ENCODE measurements around the gene ARHGEF16.

The ARHGEF16 gene

DNA sequence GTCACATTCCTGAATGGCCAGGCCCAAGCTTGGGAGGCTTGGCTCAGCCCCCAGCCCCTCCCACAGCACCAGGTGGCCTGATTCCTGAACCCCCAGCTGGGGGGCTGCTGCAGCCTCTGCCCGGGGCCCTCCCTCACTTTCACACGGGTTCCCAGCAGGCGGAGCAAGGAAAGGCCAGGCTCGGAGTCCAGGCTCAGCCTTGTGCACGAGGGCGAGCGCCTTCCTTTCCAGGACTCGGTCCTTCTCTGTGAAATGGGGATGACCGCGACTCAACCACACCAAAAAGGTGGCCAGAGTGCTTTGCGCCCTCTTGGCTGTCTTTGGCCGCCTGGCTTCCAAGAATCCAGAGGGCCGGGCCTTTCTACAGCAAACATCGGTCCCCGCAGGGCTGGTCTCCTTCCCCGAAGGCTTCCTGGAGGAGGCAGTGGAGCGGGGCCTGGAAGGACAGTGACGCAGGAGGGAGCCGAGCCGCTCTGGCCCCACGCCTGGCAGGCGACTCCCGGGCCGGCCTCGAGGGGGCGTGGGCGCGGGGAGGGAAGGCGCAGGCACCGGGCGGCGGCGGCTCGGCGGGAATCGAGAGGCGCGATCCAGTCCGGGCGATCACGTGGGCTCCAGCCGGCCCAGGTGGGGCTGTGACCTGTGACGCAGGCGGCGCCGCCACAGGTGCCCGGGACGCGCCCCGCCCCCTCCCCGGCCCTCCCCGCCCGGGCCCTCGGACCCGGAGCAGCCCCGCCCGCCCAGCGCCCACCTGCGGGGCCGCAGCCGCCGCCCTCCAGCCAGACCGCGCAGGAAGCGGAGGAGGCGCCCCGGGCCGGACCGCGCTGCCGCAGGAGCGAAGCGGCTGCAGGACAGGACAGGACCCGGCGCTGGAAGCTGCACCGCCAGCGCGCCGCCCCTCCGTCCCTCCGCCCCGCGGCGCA is at the start of gene ARHGEF16:
TSS of gene ARHGEF16 (plus strand) at position 775 of the 920 bp plus-strand sequence. CDS start 8,420 bp downstream, outside the sequence.
- Histone ChIP-seq H3K4me3 (peak within 1 kb of the TSS; percentile 38 to 50), H3K36me3 (no peaks in the 10 kb centered on the region), H3K4me1 (peaks cover 0 to 30% (median 17%) of the 10 kb centered on the region in 4 donors), H3K9me3 (no peaks in the 10 kb centered on the region), H3K27ac (no peak within 1 kb of the TSS), H3K27me3 (peaks cover 0 to 52% of the 10 kb centered on the region in 2 donors)
- peak; percentile 21 to 22 for TF ChIP-seq CTCF (IDR thresholded peaks at IDR 0.05)
- DNase-seq: no peak
- intact Hi-C loops (cut with DNase I; ENCODE audit: low total_unique reads): loop anchor here (2.0 to 10.0 kb wide), 3 partner anchors 31 to 271 kb away; no protein-coding TSS in a partner anchor

- no peak overlapping the region for H3K4me3 ChIP-seq
- H3K9me3 ChIP-seq: no peaks in the 10 kb centered on the region
- peaks cover 19 to 34% (median 33%) of the 10 kb centered on the region in 3 donors for H3K36me3 ChIP-seq
- DNase-seq: no peak
- H3K27ac ChIP-seq: peak overlapping the region in 1 of 2 donors; percentile 70
- peaks cover 0 to 48% (median 23%) of the 10 kb centered on the region in 4 donors for H3K4me1 ChIP-seq
- intact Hi-C loops (cut with DNase I; ENCODE audit: low total_unique reads): loop anchor here (5.0 kb wide), 1 partner anchor 338 kb away; the partner anchor contains the start of gene PRDM16
- TF ChIP-seq CTCF (IDR thresholded peaks at IDR 0.05): no peak
- no peaks in the 10 kb centered on the region for H3K27me3 ChIP-seq
Observed at GRCh38 chr1:3404801-3405200, 49.7 kb upstream of the ARHGEF16 start.

- no peak overlapping the region for H3K27ac ChIP-seq
- no peak for DNase-seq
- peaks cover 19 to 34% (median 33%) of the 10 kb centered on the region in 3 donors for H3K36me3 ChIP-seq
- intact Hi-C loops (cut with DNase I; ENCODE audit: low total_unique reads): loop anchor here (5.0 kb wide), 1 partner anchor 338 kb away; the partner anchor contains the start of gene PRDM16
- no peak for TF ChIP-seq CTCF (IDR thresholded peaks at IDR 0.05)
- no peaks in the 10 kb centered on the region for H3K27me3 ChIP-seq
- H3K4me3 ChIP-seq: no peak overlapping the region
- no peaks in the 10 kb centered on the region for H3K9me3 ChIP-seq
- peaks cover 0 to 43% (median 19%) of the 10 kb centered on the region in 4 donors for H3K4me1 ChIP-seq
Observed at GRCh38 chr1:3405491-3405890, 49.0 kb upstream of the ARHGEF16 start.

DNA sequence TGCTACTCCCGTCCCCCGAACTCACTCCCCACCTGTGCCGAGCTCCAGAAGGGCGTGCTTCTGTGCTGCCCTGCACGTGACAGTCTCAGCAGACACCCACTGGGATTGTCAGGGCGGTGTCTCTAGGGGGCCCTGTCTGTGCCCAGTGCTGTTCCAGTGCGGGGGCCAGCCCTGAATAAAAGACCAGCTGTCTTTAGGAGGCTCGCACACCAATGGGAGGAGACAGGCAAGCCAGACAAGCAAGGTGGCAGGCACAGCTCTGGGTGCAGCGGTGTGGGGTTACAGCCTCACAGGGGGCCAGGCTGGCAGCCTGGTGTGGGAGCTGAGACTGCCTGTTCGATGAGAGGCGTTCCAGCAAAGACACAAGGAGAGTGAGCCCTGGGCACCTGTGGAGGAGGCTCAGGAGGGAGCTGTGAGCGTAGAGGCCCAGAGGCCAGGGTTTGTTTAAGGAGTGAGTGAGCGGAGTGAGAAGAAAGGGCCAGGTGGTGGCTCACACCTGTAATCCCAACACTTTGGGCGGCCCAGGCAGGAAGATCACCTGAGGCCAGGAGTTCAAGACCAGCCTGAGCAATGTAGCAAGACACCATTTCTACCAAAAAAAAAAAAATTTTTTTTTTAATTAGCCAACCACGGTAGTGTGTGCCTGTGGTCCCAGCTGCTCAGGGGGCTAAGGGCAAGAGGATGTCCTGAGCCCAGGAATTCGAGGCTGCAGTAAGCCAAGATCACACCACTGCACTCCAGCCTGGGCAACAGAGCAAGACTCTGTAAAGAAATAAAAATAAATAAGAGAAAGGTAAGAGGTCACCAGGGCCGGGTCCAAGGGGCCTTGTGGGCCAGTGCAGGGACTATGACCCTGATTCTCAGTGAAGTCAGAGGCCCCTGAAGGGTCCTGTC is 48.2 kb upstream of the ARHGEF16 start:
- Histone ChIP-seq H3K4me3 (no peak overlapping the region), H3K9me3 (no peaks in the 10 kb centered on the region), H3K36me3 (peaks cover 19 to 41% (median 33%) of the 10 kb centered on the region in 3 donors), H3K27me3 (no peaks in the 10 kb centered on the region), H3K27ac (peak overlapping the region in 1 of 2 donors; percentile 10), H3K4me1 (peaks cover 0 to 39% (median 19%) of the 10 kb centered on the region in 4 donors)
- intact Hi-C loops (cut with DNase I; ENCODE audit: low total_unique reads): loop anchor here (5.0 kb wide), 1 partner anchor 339 kb away; the partner anchor contains the start of gene PRDM16
- no peak for TF ChIP-seq CTCF (IDR thresholded peaks at IDR 0.05)
- no peak for DNase-seq

DNA sequence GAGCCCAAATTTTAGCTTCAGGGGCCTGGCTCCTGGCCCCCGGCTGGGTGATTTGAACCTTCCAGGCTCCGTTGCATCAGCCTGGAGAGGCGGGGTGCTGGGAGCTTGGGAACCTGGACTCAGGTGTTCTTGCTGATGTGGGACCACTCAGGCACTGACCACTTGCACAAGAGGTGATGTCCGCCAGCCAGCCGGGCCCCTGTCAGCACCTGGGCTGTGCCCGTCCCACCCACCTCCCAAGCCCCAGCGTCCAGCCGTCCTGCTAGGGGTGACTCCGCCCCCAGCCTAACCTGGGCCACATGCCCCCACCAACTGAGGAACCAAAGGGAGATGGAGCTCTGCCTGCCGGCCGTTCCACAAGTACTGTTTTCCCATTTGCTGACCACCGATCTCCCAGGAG is 47.4 kb upstream of the ARHGEF16 start:
- H3K9me3 ChIP-seq: no peaks in the 10 kb centered on the region
- H3K36me3 ChIP-seq: peaks cover 26 to 49% (median 40%) of the 10 kb centered on the region in 3 donors
- intact Hi-C loops (cut with DNase I; ENCODE audit: low total_unique reads): loop anchor here (5.0 kb wide), 1 partner anchor 340 kb away; the partner anchor contains the start of gene PRDM16
- no peak for TF ChIP-seq CTCF (IDR thresholded peaks at IDR 0.05)
- no peak for DNase-seq
- H3K27me3 ChIP-seq: no peaks in the 10 kb centered on the region
- H3K4me3 ChIP-seq: no peak overlapping the region
- H3K4me1 ChIP-seq: peaks cover 0 to 31% (median 15%) of the 10 kb centered on the region in 4 donors
- H3K27ac ChIP-seq: peak overlapping the region in 1 of 2 donors; percentile 10

Measured in tibial artery (tissue), 4 donors.